Activated CD8-positive, alpha-beta memory T cell treated with anti-CD3 and anti-CD28 coated beads, Interleukin-2, amount 50 U/mL, for 24 hours (primary cell): ENCODE results near the gene PTGER4.
"Not testable (repeated sequence)": the region's sequence is repeated elsewhere in the genome, so short reads cannot be mapped to it uniquely, and the experiment has no call there.

Source experiments
- DNase-seq: peaks from one replicate; pipeline ENCODE4 v3.0.0-alpha.2; 2020; ENCODE audit errors: extremely low read depth

Gene PTGER4

GRCh38 chr5:40679913-40680681 lies at the start of gene PTGER4:
Gene PTGER4 (plus strand): TSS chr5:40679915. CDS start chr5:40680994, 1,079 bp downstream.
- DNase-seq: no peak

GRCh38 chr5:40630126-40630525 lies 49.6 kb upstream of the PTGER4 start:
- no peak for DNase-seq

- DNase-seq: no peak
These were observed 48.5 kb upstream of the PTGER4 start for GRCh38 chr5:40631236-40631635.

- DNase-seq: no peak
These were observed 45.6 kb upstream of the PTGER4 start for GRCh38 chr5:40634154-40634553.

- DNase-seq: no peak
These were observed 45.1 kb upstream of the PTGER4 start for GRCh38 chr5:40634593-40634992.

- not testable (repeated sequence) for DNase-seq
These were observed 40.2 kb upstream of the PTGER4 start for GRCh38 chr5:40639531-40639930.

- DNase-seq: no peak
These were observed 33.4 kb upstream of the PTGER4 start for GRCh38 chr5:40646266-40646665.

GRCh38 chr5:40648150-40648549 lies 31.6 kb upstream of the PTGER4 start:
- no peak for DNase-seq

GRCh38 chr5:40649463-40650030 lies 30.2 kb upstream of the PTGER4 start:
- DNase-seq: no peak

- DNase-seq: no peak
These were observed 28.5 kb upstream of the PTGER4 start for GRCh38 chr5:40651201-40651600.

- no peak for DNase-seq
These were observed 27.1 kb upstream of the PTGER4 start for GRCh38 chr5:40652441-40653220.

- DNase-seq: no peak
These were observed 26.3 kb upstream of the PTGER4 start for GRCh38 chr5:40653221-40654022.

- no peak for DNase-seq
These were observed 25.2 kb upstream of the PTGER4 start for GRCh38 chr5:40654377-40654991.

GRCh38 chr5:40655138-40655537 lies 24.6 kb upstream of the PTGER4 start:
- DNase-seq: no peak

GRCh38 chr5:40656091-40656490 lies 23.6 kb upstream of the PTGER4 start:
- DNase-seq: not testable (repeated sequence)

- DNase-seq: no peak
These were observed 22.9 kb upstream of the PTGER4 start for GRCh38 chr5:40656766-40657165.

GRCh38 chr5:40660751-40661150 lies 19.0 kb upstream of the PTGER4 start:
- no peak for DNase-seq

- DNase-seq: no peak
These were observed 13.9 kb upstream of the PTGER4 start for GRCh38 chr5:40665635-40666298.

- no peak for DNase-seq
These were observed 13.1 kb upstream of the PTGER4 start for GRCh38 chr5:40666657-40667056.

- DNase-seq: no peak
These were observed 12.5 kb upstream of the PTGER4 start for GRCh38 chr5:40667161-40667663.
